H9 (cell line): ENCODE measurements around the gene IRX2. TPM values are rescaled to one million over a fixed set of nuclear protein-coding genes. Genes with fewer than 3 reads are reported as not detected.

Experiments
- DNase-seq: peaks from one replicate; pipeline ENCODE4 v3.0.0-alpha.2; 2017
- H2AFZ ChIP-seq: one replicate; pipeline ENCODE4 v1.6.1; 2013; ENCODE audit warnings: mild to moderate bottlenecking, low read length, control low read depth, moderate library complexity
- H2AK5ac ChIP-seq: 2 replicates; pipeline ENCODE4 v1.6.1; 2013; ENCODE audit warnings: low read length, control low read depth, mixed read lengths; ENCODE audit not compliant: insufficient read length
- H2BK120ac ChIP-seq: one replicate; pipeline ENCODE4 v1.6.1; 2013; ENCODE audit warnings: low read depth, mild to moderate bottlenecking, low read length, control low read depth, inconsistent platforms; ENCODE audit not compliant: poor library complexity, severe bottlenecking
- H2BK12ac ChIP-seq: 2 replicates; pipeline ENCODE4 v1.6.1; 2013; ENCODE audit warnings: low read length, control low read depth, mixed read lengths, low read depth; ENCODE audit not compliant: insufficient read length
- H2BK15ac ChIP-seq: 2 replicates; pipeline ENCODE4 v1.6.1; 2013; ENCODE audit warnings: low read depth, low read length, control low read depth
- H2BK20ac ChIP-seq: one replicate; pipeline ENCODE4 v1.6.1; 2013; ENCODE audit warnings: low read depth, mild to moderate bottlenecking, low read length, control low read depth, inconsistent platforms; ENCODE audit not compliant: poor library complexity, severe bottlenecking
- H2BK5ac ChIP-seq: 2 replicates; pipeline ENCODE4 v1.6.1; 2013; ENCODE audit warnings: low read length, control low read depth, mixed read lengths; ENCODE audit not compliant: insufficient read length
- H3K14ac ChIP-seq: 2 replicates; pipeline ENCODE4 v1.6.1; 2013; ENCODE audit warnings: low read length, control low read depth; ENCODE audit not compliant: insufficient read depth
- H3K18ac ChIP-seq: 2 replicates; pipeline ENCODE4 v1.6.1; 2013; ENCODE audit warnings: low read depth, mild to moderate bottlenecking, mixed read lengths, low read length, control low read depth; ENCODE audit not compliant: insufficient read length
- H3K23ac ChIP-seq: 2 replicates; pipeline ENCODE4 v1.6.1; 2013; ENCODE audit warnings: low read length, control low read depth, mixed read lengths, low read depth; ENCODE audit not compliant: insufficient read length
- H3K23me2 ChIP-seq: 2 replicates; pipeline ENCODE4 v1.6.1; 2013; ENCODE audit warnings: low read depth, mild to moderate bottlenecking, mixed read lengths, low read length, control low read depth; ENCODE audit not compliant: insufficient read length, poor library complexity, severe bottlenecking
- H3K27ac ChIP-seq: 2 replicates; pipeline ENCODE4 v1.5.1; 2013; ENCODE audit warnings: low read length, control low read depth, mixed read lengths, low read depth; ENCODE audit not compliant: insufficient read length
- H3K27me3 ChIP-seq: 2 replicates; pipeline ENCODE4 v1.6.1; 2013; ENCODE audit warnings: low read length, control low read depth, inconsistent platforms; ENCODE audit not compliant: insufficient read depth
- H3K4ac ChIP-seq: 2 replicates; pipeline ENCODE4 v1.6.1; 2013; ENCODE audit warnings: low read depth, mild to moderate bottlenecking, control low read depth, inconsistent platforms, low read length, moderate library complexity
- H3K4me1 ChIP-seq: 2 replicates; pipeline ENCODE4 v1.6.1; 2013; ENCODE audit warnings: low read length, control low read depth, inconsistent platforms; ENCODE audit not compliant: insufficient read depth
- H3K4me2 ChIP-seq: 2 replicates; pipeline ENCODE4 v1.6.1; 2013; ENCODE audit warnings: low read length, control low read depth, mixed read lengths; ENCODE audit not compliant: insufficient read length, insufficient read depth
- H3K56ac ChIP-seq: 2 replicates; pipeline ENCODE4 v1.6.1; 2013; ENCODE audit warnings: low read depth, mild to moderate bottlenecking, mixed read lengths, low read length, control low read depth; ENCODE audit not compliant: insufficient read length
- H3K79me1 ChIP-seq: 2 replicates; pipeline ENCODE4 v1.6.1; 2013; ENCODE audit warnings: low read depth, mild to moderate bottlenecking, moderate library complexity, low read length, control low read depth, inconsistent platforms; ENCODE audit not compliant: insufficient read depth, poor library complexity, severe bottlenecking
- H3K79me2 ChIP-seq: 2 replicates; pipeline ENCODE4 v1.6.1; 2013; ENCODE audit warnings: low read length, control low read depth, inconsistent platforms; ENCODE audit not compliant: insufficient read depth
- H3K9ac ChIP-seq: 2 replicates; pipeline ENCODE4 v1.6.1; 2013; ENCODE audit warnings: low read length, control low read depth, mixed read lengths; ENCODE audit not compliant: insufficient read length; ENCODE audit errors: extremely low read depth
- H3K9me3 ChIP-seq: one replicate; pipeline ENCODE4 v1.6.1; 2013; ENCODE audit warnings: low read depth, low read length, inconsistent platforms; ENCODE audit not compliant: control insufficient read depth
- H3T11ph ChIP-seq: one replicate; pipeline ENCODE4 v1.6.1; 2013; ENCODE audit warnings: mild to moderate bottlenecking, low read length, control low read depth, inconsistent platforms
- H4K20me1 ChIP-seq: one replicate; pipeline ENCODE4 v1.6.1; 2013; ENCODE audit not compliant: control insufficient read depth, insufficient read length, insufficient read depth
- H4K5ac ChIP-seq: 2 replicates; pipeline ENCODE4 v1.6.1; 2013; ENCODE audit warnings: low read depth, mild to moderate bottlenecking, mixed read lengths, low read length, control low read depth; ENCODE audit not compliant: insufficient read length
- H4K8ac ChIP-seq: replicated peaks from 2 replicates; pipeline ENCODE4 v1.6.1; 2013; ENCODE audit warnings: low read length, control low read depth, mixed read lengths, low read depth; ENCODE audit not compliant: insufficient read length
- H4K91ac ChIP-seq: 2 replicates; pipeline ENCODE4 v1.6.1; 2013; ENCODE audit warnings: low read depth, mild to moderate bottlenecking, moderate library complexity, mixed read lengths, low read length, control low read depth; ENCODE audit not compliant: insufficient read length
- H3K27ac Mint-ChIP-seq, 3 experiments: 2 replicates in 2 of 3; 3 replicates in 1 of 3; pipeline ENCODE4 v1.8.0; 2020 to 2021; ENCODE audit warnings: mixed read lengths in 3 of 3, mild to moderate bottlenecking in 1 of 3, moderate library complexity in 1 of 3
- H3K27me3 Mint-ChIP-seq: 2 replicates; pipeline ENCODE4 v1.8.0; 2021; ENCODE audit warnings: low read depth, mild to moderate bottlenecking, moderate library complexity, mixed read lengths
- H3K36me3 Mint-ChIP-seq, 3 experiments: 2 replicates in 2 of 3; 3 replicates in 1 of 3; pipeline ENCODE4 v1.8.0; 2020 to 2021; ENCODE audit warnings: low read depth in 3 of 3, mixed read lengths in 3 of 3; ENCODE audit not compliant: insufficient read depth in 1 of 3
- H3K4me1 Mint-ChIP-seq, 2 experiments: 2 replicates each; pipeline ENCODE4 v1.8.0; 2020; ENCODE audit warnings: mixed read lengths in 2 of 2
- H3K4me3 Mint-ChIP-seq, 2 experiments: 2 replicates in 1 of 2; 3 replicates in 1 of 2; pipeline ENCODE4 v1.8.0; 2020 to 2021; ENCODE audit warnings: mild to moderate bottlenecking in 2 of 2, mixed read lengths in 2 of 2, moderate library complexity in 1 of 2
- H3K9me3 Mint-ChIP-seq, 2 experiments: 2 replicates in 1 of 2; 3 replicates in 1 of 2; pipeline ENCODE4 v1.8.0; 2020; ENCODE audit warnings: mild to moderate bottlenecking in 2 of 2, mixed read lengths in 2 of 2, moderate library complexity in 1 of 2
- CTCF ChIP-seq: fragments of 200-600 bp; sonication (generic); conservative IDR thresholded peaks from 3 replicates; pipeline ENCODE4 v1.8.0; 2021; ENCODE audit warnings: antibody characterized with exemption, mild to moderate bottlenecking
- WGBS: extraction: QIAGEN DNeasy Blood & Tissue Kit; methylation state at CpG from one replicate; pipeline ENCODE4 v1.1.7; 2013; ENCODE audit warnings: missing lambda C conversion rate, low lambda C conversion rate, mixed read lengths; ENCODE audit not compliant: insufficient read length; ENCODE audit errors: extremely low coverage; 5-methylcytosine and 5-hydroxymethylcytosine counted together
- total RNA-seq: library from RNA; stranded (reverse); gene quantifications from 2 replicates; pipeline ENCODE4 v1.2.1, GENCODE V29; 2021

The IRX2 gene
- total RNA-seq, 1 experiment from 2014 or later, result 91.6 TPM

- H3K56ac ChIP-seq, result no peak overlapping the region
- H4K91ac ChIP-seq, result no peak overlapping the region
- no peak overlapping the region for H2BK20ac ChIP-seq
- H4K20me1 ChIP-seq, result no peaks in the 10 kb centered on the region
- no peak overlapping the region for H3K4ac ChIP-seq
- H3K4me1 Mint-ChIP-seq, result peaks cover 3 to 8% of the 10 kb centered on the region in 2 experiments; a peak in 2 of 4 replicates
- H2BK12ac ChIP-seq, result no peak overlapping the region
- TF ChIP-seq CTCF, result no peak
- H3K23me2 ChIP-seq, result no peaks in the 10 kb centered on the region
- no peaks in the 10 kb centered on the region for H3K4me1 ChIP-seq
- no peak overlapping the region for H2BK120ac ChIP-seq
- H2BK15ac ChIP-seq, result no peak overlapping the region
- H3K27ac Mint-ChIP-seq, result no peak overlapping the region
- no peaks in the 10 kb centered on the region for H3K27me3 ChIP-seq
- no peak for DNase-seq
- no peak overlapping the region for H2AFZ ChIP-seq
- no peak overlapping the region for H3K27ac ChIP-seq
- no peak overlapping the region for H3K23ac ChIP-seq
- no peak overlapping the region for H3K4me3 Mint-ChIP-seq
- no peak overlapping the region for H4K5ac ChIP-seq
- H2AK5ac ChIP-seq, result no peak overlapping the region
- H3K79me2 ChIP-seq, result no peaks in the 10 kb centered on the region
- H4K8ac ChIP-seq, result no peak overlapping the region
- no peak overlapping the region for H3K4me2 ChIP-seq
- no peaks in the 10 kb centered on the region; a peak in 1 of 5 replicates for H3K9me3 Mint-ChIP-seq
- no peaks in the 10 kb centered on the region for H3K79me1 ChIP-seq
- no peak overlapping the region for H3T11ph ChIP-seq
- H3K27me3 Mint-ChIP-seq, result peaks cover 15% of the 10 kb centered on the region
- no CpG with 5 or more reads among the region's 23 CpGs for WGBS
- no peak overlapping the region for H3K18ac ChIP-seq
- no peak overlapping the region for H3K14ac ChIP-seq
- H3K9me3 ChIP-seq, result no peaks in the 10 kb centered on the region
- H2BK5ac ChIP-seq, result no peak overlapping the region
- no peak overlapping the region for H3K9ac ChIP-seq
- peaks cover 0 to 4% (median 0%) of the 10 kb centered on the region in 3 experiments; a peak in 1 of 7 replicates for H3K36me3 Mint-ChIP-seq
Measured at GRCh38 chr5:2697446-2698200, 53.9 kb downstream of the IRX2 start.
